Large intestine (tissue), 3 donors: ENCODE measurements around the gene COL5A1. TPM values are rescaled to one million over a fixed set of nuclear protein-coding genes. Genes with fewer than 3 reads are reported as not detected.
A peak's percentile ranks its signal among the peaks of the same experiment; 100 is the strongest.

Experiments
- DNase-seq, 2 donors: peaks; one replicate each; pipeline versions ENCODE4 v3.0.0 to v3.0.0-alpha.2; 2013
- H3K27ac ChIP-seq: one replicate; pipeline ENCODE4 v1.5.1; 2013; ENCODE audit warnings: low read length
- H3K27me3 ChIP-seq: 2 replicates; pipeline ENCODE4 v1.6.1; 2013; ENCODE audit warnings: low read length; ENCODE audit not compliant: control insufficient read depth, insufficient read depth
- H3K36me3 ChIP-seq: 2 replicates; pipeline ENCODE4 v1.6.1; 2013; ENCODE audit warnings: low read length; ENCODE audit not compliant: control insufficient read depth, insufficient read depth
- H3K4me1 ChIP-seq: one replicate; pipeline ENCODE4 v1.6.1; 2013; ENCODE audit warnings: low read length; ENCODE audit not compliant: control insufficient read depth, insufficient read depth
- H3K4me3 ChIP-seq: one replicate; pipeline ENCODE4 v1.5.1; 2013; ENCODE audit warnings: low read length
- H3K9me3 ChIP-seq: one replicate; pipeline ENCODE4 v1.6.1; 2013; ENCODE audit warnings: mild to moderate bottlenecking, low read depth, low read length, moderate library complexity; ENCODE audit not compliant: control insufficient read depth
- WGBS: methylation state at CpG from one replicate; pipeline ENCODE4 v1.1.5; 2013; ENCODE audit warnings: low lambda C conversion rate; ENCODE audit not compliant: insufficient coverage; 5-methylcytosine and 5-hydroxymethylcytosine counted together
- polyA plus RNA-seq: library from polyadenylated mRNA; unstranded; fragments of 120-200 nt; gene quantifications from one replicate; pipeline ENCODE4 v1.2.1, GENCODE V29; 2013

The COL5A1 gene
- polyA plus RNA-seq, 1 donor, result 79.9 TPM

DNA sequence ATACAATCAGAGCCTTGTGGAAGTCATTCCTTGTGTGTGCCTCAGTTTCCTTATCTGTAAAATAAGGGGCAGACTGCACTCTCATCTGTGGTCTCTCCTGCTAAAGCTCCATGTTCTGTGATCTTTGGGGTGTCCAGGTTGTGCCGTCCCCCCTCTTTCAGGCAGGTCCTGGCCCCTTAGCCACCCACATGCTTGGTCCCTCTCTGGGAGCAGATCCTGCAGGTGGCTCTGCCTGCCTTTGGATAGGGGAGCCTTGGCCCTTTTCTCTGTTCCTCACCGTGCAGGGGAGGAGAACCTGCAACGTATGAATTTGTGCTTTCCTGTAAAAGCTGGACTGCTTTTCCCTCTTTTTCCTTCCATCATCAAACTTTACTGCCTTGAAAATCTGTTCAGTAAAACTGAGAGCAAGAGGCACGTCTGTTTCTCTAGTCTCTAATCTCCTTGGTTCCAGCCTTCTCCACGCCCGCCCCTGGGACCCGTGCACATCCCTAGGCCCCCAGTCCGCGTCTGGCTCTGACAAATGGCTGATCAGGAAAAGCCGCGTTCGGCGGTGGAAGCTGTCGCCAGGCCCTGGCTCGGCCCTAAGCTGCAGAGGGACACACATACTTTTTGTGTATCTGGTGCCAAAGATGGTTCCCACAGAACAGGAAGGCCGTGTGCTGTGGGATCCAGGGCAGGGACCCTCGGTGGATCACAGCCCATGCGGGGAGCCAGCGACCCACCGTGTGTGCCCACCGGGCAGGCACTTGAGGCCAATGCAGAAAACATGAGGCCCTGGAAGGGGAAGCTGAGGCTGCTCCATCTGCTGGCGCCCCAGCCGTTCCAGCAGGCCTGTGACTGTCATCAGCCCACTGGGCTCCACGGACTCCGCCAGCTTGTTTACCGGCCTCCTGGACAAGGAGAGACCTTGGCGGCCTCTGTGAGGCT, 43.4 kb upstream of the COL5A1 start:
- peak in 1 of 2 donors; percentile 11 for DNase-seq
- Histone ChIP-seq H3K9me3 (no peaks in the 10 kb centered on the region), H3K27ac (no peak overlapping the region), H3K27me3 (no peaks in the 10 kb centered on the region), H3K4me3 (no peak overlapping the region), H3K36me3 (no peaks in the 10 kb centered on the region), H3K4me1 (peaks cover 3% of the 10 kb centered on the region)
- no CpG with 5 or more reads among the region's 27 CpGs for WGBS

DNA sequence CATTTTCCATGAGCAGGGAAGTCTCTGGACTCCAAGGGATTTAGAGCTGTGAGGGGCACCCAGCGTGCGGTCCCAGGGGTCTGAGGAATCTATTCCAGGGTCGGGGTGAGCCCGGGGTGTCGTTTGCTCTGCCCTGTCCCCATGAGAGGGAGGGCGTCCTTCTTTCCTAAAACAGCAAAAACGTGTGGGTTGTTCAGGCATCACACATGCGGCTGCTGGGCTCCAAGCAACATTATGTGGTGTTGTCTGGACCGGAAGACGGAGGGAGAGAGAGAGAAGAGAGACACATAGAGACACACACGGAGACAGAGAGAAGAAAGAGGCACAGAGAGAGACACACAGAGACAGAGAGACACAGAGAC, 42.7 kb upstream of the COL5A1 start:
- Histone ChIP-seq H3K36me3 (no peaks in the 10 kb centered on the region), H3K9me3 (no peaks in the 10 kb centered on the region), H3K4me1 (peaks cover 3% of the 10 kb centered on the region), H3K27me3 (no peaks in the 10 kb centered on the region), H3K4me3 (no peak overlapping the region), H3K27ac (no peak overlapping the region)
- DNase-seq, result no peak
- WGBS, result 80% methylated on average over 2 of the region's 11 CpGs

- no peaks in the 10 kb centered on the region for H3K27me3 ChIP-seq
- DNase-seq, result no peak
- peaks cover 3% of the 10 kb centered on the region for H3K4me1 ChIP-seq
- WGBS, result 100% methylated on average over 2 of the region's 6 CpGs
- H3K9me3 ChIP-seq, result no peaks in the 10 kb centered on the region
- no peaks in the 10 kb centered on the region for H3K36me3 ChIP-seq
- H3K27ac ChIP-seq, result no peak overlapping the region
- H3K4me3 ChIP-seq, result no peak overlapping the region
Observed at GRCh38 chr9:134600371-134600770, 41.2 kb upstream of the COL5A1 start.

GRCh38 chr9:134600836-134601638, 40.6 kb upstream of the COL5A1 start:
- H3K4me3 ChIP-seq, result no peak overlapping the region
- H3K9me3 ChIP-seq, result no peaks in the 10 kb centered on the region
- no peaks in the 10 kb centered on the region for H3K27me3 ChIP-seq
- DNase-seq, result no peak
- no peaks in the 10 kb centered on the region for H3K36me3 ChIP-seq
- H3K27ac ChIP-seq, result no peak overlapping the region
- no CpG with 5 or more reads among the region's 10 CpGs for WGBS
- H3K4me1 ChIP-seq, result peaks cover 3% of the 10 kb centered on the region

GRCh38 chr9:134601764-134602163, 39.8 kb upstream of the COL5A1 start:
- no peak for DNase-seq
- Histone ChIP-seq H3K36me3 (no peaks in the 10 kb centered on the region), H3K4me3 (no peak overlapping the region), H3K27ac (no peak overlapping the region), H3K9me3 (no peaks in the 10 kb centered on the region), H3K27me3 (no peaks in the 10 kb centered on the region), H3K4me1 (peaks cover 3% of the 10 kb centered on the region)
- WGBS, result no CpG with 5 or more reads among the region's 7 CpGs

DNA sequence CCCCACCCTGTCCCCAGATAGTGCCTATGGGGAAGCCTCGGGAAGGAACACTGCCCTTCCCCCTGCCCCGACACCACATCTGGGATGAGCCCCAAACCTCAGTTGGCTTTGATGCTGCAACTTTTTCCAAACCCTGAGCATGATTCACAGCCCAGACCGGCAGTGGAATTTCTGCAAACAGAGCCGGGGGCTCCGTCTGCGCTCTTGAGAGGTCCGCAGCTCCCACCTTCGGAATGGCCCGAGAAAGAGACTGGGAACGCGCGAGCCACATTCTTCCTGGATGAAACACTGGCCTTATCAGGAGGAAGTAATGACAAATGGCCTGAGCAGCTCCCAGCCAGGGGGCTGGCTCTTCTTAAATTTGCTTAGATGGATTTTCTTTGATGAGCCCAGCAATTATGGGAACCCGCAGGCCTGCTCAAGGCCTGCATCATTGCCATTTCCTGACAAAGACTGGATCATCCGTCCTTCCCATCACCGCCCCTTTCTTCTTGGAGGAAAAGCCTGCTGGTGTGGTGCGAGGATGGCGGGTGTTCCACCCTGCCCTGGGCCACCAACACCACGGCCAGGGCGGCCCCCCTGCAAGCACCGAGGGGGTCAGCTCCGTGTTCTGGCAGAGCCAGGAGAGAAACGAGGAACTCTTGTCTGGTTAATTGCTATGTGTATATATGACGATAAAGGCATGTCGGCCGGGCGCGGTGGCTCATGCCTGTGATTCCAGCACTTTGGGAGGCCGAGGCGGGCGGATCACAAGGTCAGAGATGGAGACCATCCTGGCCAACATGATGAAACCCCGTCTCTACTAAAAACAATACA, 38.8 kb upstream of the COL5A1 start:
- Histone ChIP-seq H3K9me3 (no peaks in the 10 kb centered on the region), H3K36me3 (no peaks in the 10 kb centered on the region), H3K4me1 (peaks cover 3% of the 10 kb centered on the region), H3K27me3 (no peaks in the 10 kb centered on the region), H3K4me3 (no peak overlapping the region), H3K27ac (no peak overlapping the region)
- no CpG with 5 or more reads among the region's 31 CpGs for WGBS
- DNase-seq, result peak; percentile 41 to 44

DNA sequence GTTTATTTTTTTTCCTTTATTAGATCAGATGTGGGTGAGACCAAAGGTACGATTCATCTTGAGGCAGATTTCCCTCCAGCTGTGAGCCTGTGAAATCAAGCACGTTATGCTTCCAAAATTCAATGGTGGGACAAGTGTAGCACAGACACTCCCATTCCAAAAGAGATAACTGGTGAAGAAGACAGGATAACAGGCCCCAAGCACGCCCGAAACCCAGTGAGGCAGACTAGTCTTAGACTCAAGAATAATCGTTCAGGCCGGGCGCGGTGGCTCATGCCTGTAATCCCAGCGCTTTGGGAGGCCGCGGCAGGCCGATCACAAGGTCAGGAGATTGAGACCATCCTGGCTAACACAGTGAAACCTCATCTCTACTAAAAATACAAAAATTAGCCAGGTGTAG, 36.8 kb upstream of the COL5A1 start:
- Histone ChIP-seq H3K4me3 (no peak overlapping the region), H3K9me3 (no peaks in the 10 kb centered on the region), H3K36me3 (no peaks in the 10 kb centered on the region), H3K4me1 (no peaks in the 10 kb centered on the region), H3K27ac (no peak overlapping the region), H3K27me3 (no peaks in the 10 kb centered on the region)
- no CpG with 5 or more reads among the region's 12 CpGs for WGBS
- DNase-seq, result no peak

DNA sequence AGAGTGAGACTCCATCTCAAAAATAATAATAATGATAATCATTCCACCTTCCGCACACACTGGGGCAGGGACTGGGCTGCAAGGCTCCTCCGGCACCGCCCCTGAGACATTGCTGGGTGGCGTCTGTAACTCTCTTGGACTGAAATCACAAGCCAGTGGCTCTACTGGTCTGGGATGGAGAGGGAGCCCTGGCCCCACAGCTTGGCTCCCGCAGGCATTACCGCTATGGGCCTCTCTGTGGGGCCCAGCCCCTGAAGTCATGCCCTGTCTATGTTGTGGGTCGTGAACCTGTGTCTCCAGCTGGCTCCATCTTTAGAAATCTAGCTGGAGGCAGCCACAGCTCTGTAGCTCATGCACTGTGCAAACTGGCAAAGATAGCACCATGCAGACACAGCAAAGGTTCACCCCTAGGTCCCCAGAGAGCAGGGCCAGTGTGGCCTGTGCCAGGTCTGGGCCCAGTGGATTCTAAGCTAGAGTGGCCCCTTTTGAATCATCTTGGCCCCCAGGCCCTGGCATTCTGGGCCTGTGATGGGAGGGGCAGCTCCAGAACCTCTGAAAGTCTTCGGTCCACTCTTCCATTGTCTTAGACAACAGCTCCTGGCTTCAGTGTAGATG, 36.1 kb upstream of the COL5A1 start:
- Histone ChIP-seq H3K27ac (no peak overlapping the region), H3K36me3 (no peaks in the 10 kb centered on the region), H3K27me3 (no peaks in the 10 kb centered on the region), H3K4me1 (no peaks in the 10 kb centered on the region), H3K4me3 (no peak overlapping the region), H3K9me3 (no peaks in the 10 kb centered on the region)
- no CpG with 5 or more reads among the region's 8 CpGs for WGBS
- DNase-seq, result no peak

DNA sequence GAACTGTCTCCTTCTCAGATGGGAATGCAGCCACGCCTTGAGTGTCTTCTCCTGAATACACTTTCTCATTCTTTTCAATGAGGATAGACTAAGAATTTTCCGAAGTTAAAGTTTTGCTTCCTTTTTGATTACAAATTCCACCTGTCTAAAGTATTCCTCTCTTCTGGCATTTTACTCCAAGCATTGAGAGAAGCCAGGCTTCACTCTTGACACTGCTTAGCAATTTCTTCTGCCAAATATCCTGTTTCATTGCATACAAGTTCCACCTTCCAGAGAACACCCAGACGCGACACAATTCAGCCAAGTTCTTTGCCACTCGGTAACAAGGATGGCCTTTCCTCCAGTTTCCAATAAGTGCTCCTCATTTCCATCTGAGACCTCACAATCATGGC, 35.6 kb upstream of the COL5A1 start:
- Histone ChIP-seq H3K27me3 (no peaks in the 10 kb centered on the region), H3K4me1 (no peaks in the 10 kb centered on the region), H3K4me3 (no peak overlapping the region), H3K36me3 (no peaks in the 10 kb centered on the region), H3K9me3 (no peaks in the 10 kb centered on the region), H3K27ac (no peak overlapping the region)
- DNase-seq, result no peak
- 63% methylated on average over 2 of the region's 5 CpGs for WGBS
